Transverse colon (tissue), 4 donors: Measurements from ENCODE around the gene GTF2IRD1. TPM values are rescaled to one million over a fixed set of nuclear protein-coding genes. Genes with fewer than 3 reads are reported as not detected.
A peak's percentile ranks its signal among the peaks of the same experiment; 100 is the strongest.

ENCODE experiments used
- DNase-seq: peaks from one replicate; pipeline ENCODE4 v3.0.0-alpha.2; 2019
- H3K27ac ChIP-seq, 4 donors: fragments of 200-600 bp; sonication (generic); 2 replicates each; pipeline ENCODE4 v1.5.1; 2016 to 2018; ENCODE audit warnings: inconsistent platforms in 4 of 4
- H3K27me3 ChIP-seq: fragments of 200-600 bp; sonication (generic); 2 replicates; pipeline ENCODE4 v1.5.1; 2017; ENCODE audit warnings: inconsistent platforms
- H3K36me3 ChIP-seq, 4 donors: fragments of 200-600 bp; sonication (generic); 2 replicates each; pipeline ENCODE4 v1.5.1; 2017 to 2019; ENCODE audit warnings: inconsistent platforms in 4 of 4
- H3K4me1 ChIP-seq, 4 donors: fragments of 200-600 bp; sonication (generic); 2 replicates each; pipeline ENCODE4 v1.5.1; 2017 to 2020; ENCODE audit warnings: inconsistent platforms in 4 of 4
- H3K4me3 ChIP-seq, 4 donors: fragments of 200-600 bp; sonication (generic); 1 replicate in 1 of 4; 2 replicates in 3 of 4; pipeline versions ENCODE4 v1.5.1 to v1.6.1; 2017 to 2019; ENCODE audit warnings: inconsistent platforms in 4 of 4
- H3K9me3 ChIP-seq, 2 donors: fragments of 200-600 bp; sonication (generic); 2 replicates each; pipeline ENCODE4 v1.5.1; 2017 to 2019; ENCODE audit warnings: inconsistent platforms in 2 of 2
- CTCF ChIP-seq, 5 experiments: fragments of 200-600 bp in 3 of 5; fragments of 450-650 bp in 2 of 5; sonication (generic) in 3 of 5; IDR thresholded peaks; 1 replicate in 2 of 5; 2 replicates in 3 of 5; pipeline ENCODE4 v1.5.1; 2016 to 2017; ENCODE audit warnings: antibody characterized with exemption in 5 of 5, inconsistent platforms in 3 of 5, mild to moderate bottlenecking in 2 of 5, moderate library complexity in 1 of 5
- EP300 ChIP-seq: sonication (generic); formaldehyde crosslinking; IDR thresholded peaks from one replicate; pipeline ENCODE4 v1.6.1; 2017; ENCODE audit warnings: antibody characterized with exemption, low read depth
- POLR2A ChIP-seq: fragments of 450-650 bp; IDR thresholded peaks from one replicate; pipeline ENCODE4 v1.6.1; 2016; ENCODE audit warnings: antibody characterized with exemption, mild to moderate bottlenecking, moderate library complexity
- POLR2AphosphoS5 ChIP-seq, 3 donors: sonication (generic); formaldehyde crosslinking; IDR thresholded peaks; one replicate each; pipeline ENCODE4 v1.6.1; 2016; ENCODE audit warnings: antibody characterized with exemption in 3 of 3
- WGBS, 2 donors: methylation state at CpG; one replicate each; pipeline ENCODE4 v1.1.5; 2018; ENCODE audit warnings: low coverage in 1 of 2; 5-methylcytosine and 5-hydroxymethylcytosine counted together
- in situ Hi-C, 4 donors: fragments of 200-750 bp; cut with MboI; loops; one replicate each; pipeline versions ENCODE4 v1.15.0 to v1.15.1; 2017; ENCODE audit warnings: low sequenced_read_pairs in 3 of 4, low pct_ligation_motif_present in 1 of 4, low pct_unique_long_range_greater_than_20kb in 1 of 4
- intact Hi-C: fragments of 100-400 bp; cut with DNase I; formaldehyde crosslinking; loops from one replicate; pipeline ENCODE4 v1.15.1; 2023; ENCODE audit warnings: low total_unique reads
- total RNA-seq, 4 donors: library from RNA; depleted of rRNA; stranded (reverse); fragments of >200 nt; gene quantifications; one replicate each; pipeline ENCODE4 v1.1.0, GENCODE V29; 2016

Gene GTF2IRD1
- total RNA-seq, 4 donors from 2014 or later: 4.6 to 22.4 (median 14.7) TPM

GRCh38 chr7:74464931-74465886, 11.5 kb downstream of the GTF2IRD1 start:
- H3K27ac ChIP-seq: peak overlapping the region; percentile 17 to 63 (median 54)
- no peaks in the 10 kb centered on the region for H3K36me3 ChIP-seq
- no peaks in the 10 kb centered on the region for H3K9me3 ChIP-seq
- peaks cover 7 to 30% (median 21%) of the 10 kb centered on the region in 4 donors for H3K4me1 ChIP-seq
- intact Hi-C loops (no loop called here), in situ Hi-C loops (no loop called here)
- no peak overlapping the region for H3K4me3 ChIP-seq
- DNase-seq: peak; percentile 72
- H3K27me3 ChIP-seq: no peaks in the 10 kb centered on the region
- no peak for TF ChIP-seq EP300
- TF ChIP-seq POLR2AphosphoS5 (IDR thresholded peaks at IDR 0.05): peak in 1 of 3 donors; percentile 16
- 43% methylated on average over 7 of the region's 7 CpGs; no CpG with 5 or more reads in 1 of the 2 donors for WGBS, 2 donors

- Histone ChIP-seq H3K36me3 (no peaks in the 10 kb centered on the region), H3K27ac (peak overlapping the region; percentile 28 to 63 (median 54)), H3K9me3 (no peaks in the 10 kb centered on the region), H3K4me1 (peaks cover 7 to 30% (median 21%) of the 10 kb centered on the region in 4 donors), H3K27me3 (no peaks in the 10 kb centered on the region), H3K4me3 (no peak overlapping the region)
- 42% methylated on average over 21 of the region's 21 CpGs; no CpG with 5 or more reads in 1 of the 2 donors for WGBS, 2 donors
- TF ChIP-seq CTCF (IDR thresholded peaks at IDR 0.05) (no peak), POLR2AphosphoS5 (IDR thresholded peaks at IDR 0.05) (peak in 2 of 3 donors; percentile 5 to 38), EP300 (peak; percentile 87)
- DNase-seq: peak; percentile 16
- in situ Hi-C loops (no loop called here), intact Hi-C loops (no loop called here)
Observed at GRCh38 chr7:74466196-74466813, 12.6 kb downstream of the GTF2IRD1 start.

GRCh38 chr7:74467876-74468275, 14.2 kb downstream of the GTF2IRD1 start:
- in situ Hi-C loops (no loop called here), intact Hi-C loops (no loop called here)
- no peak overlapping the region for H3K27ac ChIP-seq
- DNase-seq: no peak
- no peaks in the 10 kb centered on the region for H3K27me3 ChIP-seq
- 77% methylated on average over 9 of the region's 9 CpGs; no CpG with 5 or more reads in 1 of the 2 donors for WGBS, 2 donors
- no peak overlapping the region for H3K4me3 ChIP-seq
- H3K4me1 ChIP-seq: peaks cover 7 to 30% (median 21%) of the 10 kb centered on the region in 4 donors
- no peaks in the 10 kb centered on the region for H3K9me3 ChIP-seq
- H3K36me3 ChIP-seq: no peaks in the 10 kb centered on the region
- TF ChIP-seq POLR2AphosphoS5 (IDR thresholded peaks at IDR 0.05) (no peak), EP300 (no peak), CTCF (IDR thresholded peaks at IDR 0.05) (no peak), POLR2A (no peak)

- intact Hi-C loops: no loop called here
- no peaks in the 10 kb centered on the region for H3K27me3 ChIP-seq
- no peak for TF ChIP-seq POLR2A
- TF ChIP-seq EP300: no peak
- no peak for TF ChIP-seq POLR2AphosphoS5 (IDR thresholded peaks at IDR 0.05)
- no peak for TF ChIP-seq CTCF (IDR thresholded peaks at IDR 0.05)
- H3K9me3 ChIP-seq: no peaks in the 10 kb centered on the region
- H3K36me3 ChIP-seq: no peaks in the 10 kb centered on the region
- WGBS, 2 donors: 96% methylated on average over 7 to 8 of the region's 8 CpGs
- H3K27ac ChIP-seq: no peak overlapping the region
- H3K4me1 ChIP-seq: peaks cover 7 to 14% (median 12%) of the 10 kb centered on the region in 4 donors
- no peak for DNase-seq
- H3K4me3 ChIP-seq: no peak overlapping the region
- in situ Hi-C loops: no loop called here
Observed at GRCh38 chr7:74470504-74470903, 16.8 kb downstream of the GTF2IRD1 start.
